Measurements from ENCODE around the gene FNDC1.
A peak's percentile ranks its signal among the peaks of the same experiment; 100 is the strongest.

Gene FNDC1

DNA sequence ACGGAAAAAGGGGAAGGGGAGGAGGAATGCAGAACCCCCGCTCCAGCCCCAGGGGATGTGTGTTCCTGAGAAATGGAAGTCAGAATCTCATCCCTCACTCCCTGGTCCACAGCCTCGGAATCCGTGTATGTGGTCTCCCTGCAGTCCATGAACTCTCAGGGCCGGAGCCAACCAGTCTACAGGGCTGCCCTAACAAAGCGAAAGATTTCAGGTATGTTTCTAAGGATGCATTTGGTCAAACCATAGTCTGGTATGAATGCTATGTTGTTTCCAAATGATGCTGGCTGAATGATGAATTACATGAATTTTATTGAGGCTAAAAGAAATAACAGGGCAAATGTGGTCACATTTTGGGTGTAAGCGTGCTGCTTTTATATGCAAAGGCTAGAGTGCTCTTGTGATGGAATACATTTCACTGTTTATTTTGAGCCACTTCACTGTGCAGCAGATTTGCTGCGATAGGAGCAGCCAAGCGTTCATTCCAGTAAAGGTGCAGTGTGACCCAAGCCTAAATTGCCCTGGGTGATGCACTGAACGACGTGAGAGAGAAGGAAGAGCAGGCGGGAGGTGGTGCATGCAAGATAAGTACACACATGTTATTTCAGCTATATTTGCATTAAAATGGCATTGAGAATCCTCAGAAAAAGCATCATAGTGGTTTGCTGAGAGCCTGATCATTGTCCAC is 52.4 kb downstream of the FNDC1 start:
- no peak overlapping the region for H3K27ac ChIP-seq (ENCODE audit: low read depth in 2 of 2, low read length in 2 of 2)
- H3K9ac ChIP-seq (ENCODE audit: low read depth in 1 of 2, low read length in 2 of 2) = no peak overlapping the region
- H3K27me3 ChIP-seq (ENCODE audit: control insufficient read depth in 2 of 2, insufficient read depth in 2 of 2, low read length in 2 of 2) = peaks cover 1 to 4% of the 10 kb centered on the region in 2 donors
- no peaks in the 10 kb centered on the region for H3K9me3 ChIP-seq (ENCODE audit: control insufficient read depth in 2 of 2, low read length in 2 of 2)
- H3K36me3 ChIP-seq (ENCODE audit: control insufficient read depth in 2 of 2, insufficient read depth in 2 of 2, low read length in 2 of 2) = no peaks in the 10 kb centered on the region
- H3K4me3 ChIP-seq (ENCODE audit: low read length in 2 of 2) = no peak overlapping the region
- H3K4me1 ChIP-seq (ENCODE audit: control insufficient read depth in 2 of 2, insufficient read depth in 2 of 2, low read length in 2 of 2) = no peaks in the 10 kb centered on the region

DNA sequence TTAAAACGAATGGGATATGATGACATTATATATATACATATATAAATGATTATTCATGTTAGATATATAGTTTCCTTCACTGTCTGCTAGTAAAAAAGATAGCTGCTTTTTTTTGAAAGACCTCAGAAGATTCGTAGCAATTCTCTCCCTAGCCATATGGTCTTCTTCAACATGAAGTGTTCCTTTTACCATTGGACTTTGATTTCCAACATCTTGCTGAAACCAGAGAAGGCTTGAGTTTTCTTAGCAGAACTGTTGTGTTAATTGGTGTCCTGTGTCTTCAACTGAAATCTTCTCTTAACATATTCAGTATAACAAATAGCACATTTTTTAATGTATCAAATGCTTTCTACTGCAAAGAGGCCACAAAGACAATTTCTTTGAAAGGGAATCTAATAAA is 55.3 kb downstream of the FNDC1 start:
- Histone ChIP-seq H3K9me3 (ENCODE audit: control insufficient read depth in 2 of 2, low read length in 2 of 2) (no peaks in the 10 kb centered on the region), H3K36me3 (ENCODE audit: control insufficient read depth in 2 of 2, insufficient read depth in 2 of 2, low read length in 2 of 2) (no peaks in the 10 kb centered on the region), H3K27me3 (ENCODE audit: control insufficient read depth in 2 of 2, insufficient read depth in 2 of 2, low read length in 2 of 2) (peaks cover 3 to 4% of the 10 kb centered on the region in 2 donors), H3K9ac (ENCODE audit: low read depth in 1 of 2, low read length in 2 of 2) (no peak overlapping the region), H3K27ac (ENCODE audit: low read depth in 2 of 2, low read length in 2 of 2) (no peak overlapping the region), H3K4me3 (ENCODE audit: low read length in 2 of 2) (no peak overlapping the region), H3K4me1 (ENCODE audit: control insufficient read depth in 2 of 2, insufficient read depth in 2 of 2, low read length in 2 of 2) (no peaks in the 10 kb centered on the region)

DNA sequence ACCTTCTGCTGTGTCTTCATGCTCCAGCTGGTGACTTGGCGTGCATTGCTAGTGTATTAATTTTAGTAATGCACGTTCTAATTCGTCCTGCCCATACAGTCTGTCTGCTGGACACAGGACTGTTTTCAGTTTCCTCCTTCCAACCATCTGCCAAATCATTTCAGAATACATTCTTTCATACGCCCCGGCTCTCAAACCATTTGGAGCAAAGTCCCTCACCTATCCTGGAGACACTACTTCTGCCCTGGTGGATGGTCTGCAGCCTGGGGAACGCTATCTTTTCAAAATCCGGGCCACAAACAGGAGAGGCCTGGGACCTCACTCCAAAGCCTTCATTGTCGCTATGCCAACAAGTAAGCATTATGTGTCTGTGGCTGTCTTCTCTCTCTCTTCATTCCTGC is 60.5 kb downstream of the FNDC1 start:
- H3K4me1 ChIP-seq (ENCODE audit: control insufficient read depth in 2 of 2, insufficient read depth in 2 of 2, low read length in 2 of 2) = no peaks in the 10 kb centered on the region
- H3K27ac ChIP-seq (ENCODE audit: low read depth in 2 of 2, low read length in 2 of 2) = no peak overlapping the region
- no peak overlapping the region for H3K4me3 ChIP-seq (ENCODE audit: low read length in 2 of 2)
- H3K27me3 ChIP-seq (ENCODE audit: control insufficient read depth in 2 of 2, insufficient read depth in 2 of 2, low read length in 2 of 2) = peaks cover 3 to 4% of the 10 kb centered on the region in 2 donors
- no peaks in the 10 kb centered on the region for H3K9me3 ChIP-seq (ENCODE audit: control insufficient read depth in 2 of 2, low read length in 2 of 2)
- no peaks in the 10 kb centered on the region for H3K36me3 ChIP-seq (ENCODE audit: control insufficient read depth in 2 of 2, insufficient read depth in 2 of 2, low read length in 2 of 2)
- no peak overlapping the region for H3K9ac ChIP-seq (ENCODE audit: low read depth in 1 of 2, low read length in 2 of 2)

DNA sequence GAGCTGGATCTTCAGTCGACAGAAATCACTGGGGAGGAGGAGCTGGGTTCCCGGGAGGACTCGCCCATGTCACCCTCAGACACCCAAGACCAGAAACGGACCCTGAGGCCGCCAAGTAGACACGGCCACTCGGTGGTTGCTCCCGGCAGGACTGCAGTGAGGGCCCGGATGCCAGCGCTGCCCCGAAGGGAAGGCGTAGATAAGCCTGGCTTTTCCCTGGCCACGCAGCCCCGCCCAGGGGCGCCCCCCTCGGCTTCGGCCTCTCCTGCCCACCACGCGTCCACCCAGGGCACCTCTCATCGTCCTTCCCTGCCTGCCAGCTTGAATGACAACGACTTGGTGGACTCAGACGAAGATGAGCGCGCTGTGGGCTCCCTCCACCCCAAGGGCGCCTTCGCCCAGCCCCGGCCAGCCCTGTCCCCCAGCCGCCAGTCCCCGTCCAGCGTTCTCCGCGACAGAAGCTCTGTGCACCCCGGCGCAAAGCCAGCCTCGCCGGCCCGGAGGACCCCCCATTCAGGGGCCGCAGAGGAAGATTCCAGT is 63.0 kb downstream of the FNDC1 start:
- Histone ChIP-seq H3K9ac (ENCODE audit: low read depth in 1 of 2, low read length in 2 of 2) (no peak overlapping the region), H3K27ac (ENCODE audit: low read depth in 2 of 2, low read length in 2 of 2) (no peak overlapping the region), H3K36me3 (ENCODE audit: control insufficient read depth in 2 of 2, insufficient read depth in 2 of 2, low read length in 2 of 2) (no peaks in the 10 kb centered on the region), H3K9me3 (ENCODE audit: control insufficient read depth in 2 of 2, low read length in 2 of 2) (no peaks in the 10 kb centered on the region), H3K27me3 (ENCODE audit: control insufficient read depth in 2 of 2, insufficient read depth in 2 of 2, low read length in 2 of 2) (no peaks in the 10 kb centered on the region), H3K4me1 (ENCODE audit: control insufficient read depth in 2 of 2, insufficient read depth in 2 of 2, low read length in 2 of 2) (no peaks in the 10 kb centered on the region), H3K4me3 (ENCODE audit: low read length in 2 of 2) (no peak overlapping the region)

DNA sequence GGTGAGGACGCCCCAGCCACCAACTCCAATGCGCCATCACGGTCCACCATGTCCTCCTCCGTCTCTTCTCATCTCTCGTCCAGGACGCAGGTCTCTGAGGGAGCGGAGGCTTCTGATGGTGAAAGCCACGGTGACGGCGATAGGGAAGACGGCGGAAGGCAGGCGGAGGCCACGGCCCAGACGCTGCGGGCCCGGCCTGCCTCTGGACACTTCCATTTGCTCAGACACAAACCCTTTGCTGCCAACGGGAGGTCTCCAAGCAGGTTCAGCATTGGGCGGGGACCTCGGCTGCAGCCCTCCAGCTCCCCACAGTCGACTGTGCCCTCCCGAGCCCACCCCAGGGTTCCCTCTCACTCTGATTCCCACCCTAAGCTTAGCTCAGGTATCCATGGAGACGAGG is 63.6 kb downstream of the FNDC1 start:
- no peak overlapping the region for H3K4me3 ChIP-seq (ENCODE audit: low read length in 2 of 2)
- no peak overlapping the region for H3K27ac ChIP-seq (ENCODE audit: low read depth in 2 of 2, low read length in 2 of 2)
- H3K4me1 ChIP-seq (ENCODE audit: control insufficient read depth in 2 of 2, insufficient read depth in 2 of 2, low read length in 2 of 2) = no peaks in the 10 kb centered on the region
- H3K36me3 ChIP-seq (ENCODE audit: control insufficient read depth in 2 of 2, insufficient read depth in 2 of 2, low read length in 2 of 2) = no peaks in the 10 kb centered on the region
- H3K9ac ChIP-seq (ENCODE audit: low read depth in 1 of 2, low read length in 2 of 2) = no peak overlapping the region
- H3K9me3 ChIP-seq (ENCODE audit: control insufficient read depth in 2 of 2, low read length in 2 of 2) = no peaks in the 10 kb centered on the region
- no peaks in the 10 kb centered on the region for H3K27me3 ChIP-seq (ENCODE audit: control insufficient read depth in 2 of 2, insufficient read depth in 2 of 2, low read length in 2 of 2)

DNA sequence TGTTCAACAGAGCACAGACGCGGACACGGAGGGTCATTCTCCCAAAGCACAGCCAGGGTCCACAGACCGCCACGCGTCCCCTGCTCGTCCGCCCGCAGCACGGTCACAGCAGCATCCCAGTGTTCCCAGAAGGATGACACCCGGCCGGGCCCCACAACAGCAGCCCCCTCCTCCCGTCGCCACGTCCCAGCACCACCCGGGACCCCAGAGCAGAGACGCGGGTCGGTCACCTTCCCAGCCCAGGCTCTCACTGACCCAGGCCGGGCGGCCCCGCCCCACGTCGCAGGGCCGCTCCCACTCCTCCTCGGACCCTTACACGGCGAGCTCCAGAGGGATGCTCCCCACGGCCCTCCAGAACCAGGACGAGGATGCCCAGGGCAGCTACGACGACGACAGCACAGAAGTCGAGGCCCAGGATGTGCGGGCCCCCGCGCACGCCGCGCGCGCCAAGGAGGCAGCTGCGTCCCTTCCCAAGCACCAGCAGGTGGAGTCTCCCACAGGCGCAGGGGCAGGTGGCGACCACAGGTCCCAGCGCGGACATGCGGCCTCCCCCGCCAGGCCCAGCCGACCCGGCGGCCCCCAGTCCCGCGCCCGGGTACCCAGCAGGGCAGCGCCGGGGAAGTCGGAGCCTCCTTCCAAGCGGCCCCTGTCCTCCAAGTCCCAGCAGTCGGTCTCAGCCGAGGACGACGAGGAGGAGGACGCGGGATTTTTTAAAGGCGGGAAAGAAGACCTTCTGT is 64.3 kb downstream of the FNDC1 start:
- H3K4me1 ChIP-seq (ENCODE audit: control insufficient read depth in 2 of 2, insufficient read depth in 2 of 2, low read length in 2 of 2) = no peaks in the 10 kb centered on the region
- H3K4me3 ChIP-seq (ENCODE audit: low read length in 2 of 2) = no peak overlapping the region
- no peaks in the 10 kb centered on the region for H3K27me3 ChIP-seq (ENCODE audit: control insufficient read depth in 2 of 2, insufficient read depth in 2 of 2, low read length in 2 of 2)
- H3K9ac ChIP-seq (ENCODE audit: low read depth in 1 of 2, low read length in 2 of 2) = no peak overlapping the region
- no peaks in the 10 kb centered on the region for H3K36me3 ChIP-seq (ENCODE audit: control insufficient read depth in 2 of 2, insufficient read depth in 2 of 2, low read length in 2 of 2)
- no peak overlapping the region for H3K27ac ChIP-seq (ENCODE audit: low read depth in 2 of 2, low read length in 2 of 2)
- no peaks in the 10 kb centered on the region for H3K9me3 ChIP-seq (ENCODE audit: control insufficient read depth in 2 of 2, low read length in 2 of 2)

DNA sequence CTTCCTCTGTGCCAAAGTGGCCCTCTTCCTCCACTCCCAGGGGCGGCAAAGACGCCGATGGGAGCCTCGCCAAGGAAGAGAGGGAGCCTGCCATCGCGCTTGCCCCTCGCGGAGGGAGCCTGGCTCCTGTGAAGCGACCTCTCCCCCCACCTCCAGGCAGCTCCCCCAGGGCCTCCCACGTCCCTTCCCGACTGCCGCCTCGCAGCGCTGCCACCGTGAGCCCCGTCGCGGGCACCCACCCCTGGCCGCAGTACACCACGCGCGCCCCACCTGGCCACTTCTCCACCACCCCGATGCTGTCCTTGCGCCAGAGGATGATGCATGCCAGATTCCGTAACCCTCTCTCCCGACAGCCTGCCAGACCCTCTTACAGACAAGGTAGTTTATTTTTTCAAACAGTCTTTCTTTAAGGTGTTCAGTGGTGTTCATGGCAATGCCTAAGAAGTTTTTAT is 64.9 kb downstream of the FNDC1 start:
- Histone ChIP-seq H3K4me3 (ENCODE audit: low read length in 2 of 2) (no peak overlapping the region), H3K27ac (ENCODE audit: low read depth in 2 of 2, low read length in 2 of 2) (no peak overlapping the region), H3K27me3 (ENCODE audit: control insufficient read depth in 2 of 2, insufficient read depth in 2 of 2, low read length in 2 of 2) (no peaks in the 10 kb centered on the region), H3K9ac (ENCODE audit: low read depth in 1 of 2, low read length in 2 of 2) (no peak overlapping the region), H3K9me3 (ENCODE audit: control insufficient read depth in 2 of 2, low read length in 2 of 2) (no peaks in the 10 kb centered on the region), H3K4me1 (ENCODE audit: control insufficient read depth in 2 of 2, insufficient read depth in 2 of 2, low read length in 2 of 2) (no peaks in the 10 kb centered on the region), H3K36me3 (ENCODE audit: control insufficient read depth in 2 of 2, insufficient read depth in 2 of 2, low read length in 2 of 2) (no peaks in the 10 kb centered on the region)

DNA sequence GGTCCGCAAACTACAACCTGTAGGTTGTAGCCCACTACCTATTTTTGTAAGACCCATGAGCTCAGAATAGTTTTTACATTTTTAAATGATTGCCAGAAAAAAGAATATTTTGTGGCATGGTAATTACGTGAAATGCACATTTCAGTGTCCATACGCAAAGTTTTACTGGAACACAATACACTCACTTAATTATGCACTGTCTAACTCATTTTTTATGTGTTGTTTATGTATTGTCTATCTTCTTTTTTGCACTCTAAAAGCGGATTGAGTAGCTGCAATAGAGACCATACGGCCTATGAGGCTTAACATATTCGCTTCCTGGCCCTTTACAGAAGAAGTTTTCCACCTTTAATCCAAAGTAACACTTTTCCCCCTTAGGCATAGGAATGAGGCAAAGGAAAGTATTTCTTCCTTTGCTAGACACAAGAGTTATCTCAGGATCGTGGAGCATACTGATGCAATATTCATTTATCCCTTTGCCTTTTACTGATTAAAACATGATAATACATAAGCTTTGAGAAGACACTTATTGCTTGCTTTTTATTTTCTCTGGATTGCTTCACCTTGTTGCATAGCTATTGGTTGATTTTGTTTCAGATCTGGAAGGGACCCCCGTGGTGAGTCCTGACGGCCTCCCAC is 69.8 kb downstream of the FNDC1 start:
- Histone ChIP-seq H3K9ac (ENCODE audit: low read depth in 1 of 2, low read length in 2 of 2) (no peak overlapping the region), H3K9me3 (ENCODE audit: control insufficient read depth in 2 of 2, low read length in 2 of 2) (no peaks in the 10 kb centered on the region), H3K4me1 (ENCODE audit: control insufficient read depth in 2 of 2, insufficient read depth in 2 of 2, low read length in 2 of 2) (no peaks in the 10 kb centered on the region), H3K36me3 (ENCODE audit: control insufficient read depth in 2 of 2, insufficient read depth in 2 of 2, low read length in 2 of 2) (no peaks in the 10 kb centered on the region), H3K4me3 (ENCODE audit: low read length in 2 of 2) (no peak overlapping the region), H3K27ac (ENCODE audit: low read depth in 2 of 2, low read length in 2 of 2) (no peak overlapping the region), H3K27me3 (ENCODE audit: control insufficient read depth in 2 of 2, insufficient read depth in 2 of 2, low read length in 2 of 2) (no peaks in the 10 kb centered on the region)

DNA sequence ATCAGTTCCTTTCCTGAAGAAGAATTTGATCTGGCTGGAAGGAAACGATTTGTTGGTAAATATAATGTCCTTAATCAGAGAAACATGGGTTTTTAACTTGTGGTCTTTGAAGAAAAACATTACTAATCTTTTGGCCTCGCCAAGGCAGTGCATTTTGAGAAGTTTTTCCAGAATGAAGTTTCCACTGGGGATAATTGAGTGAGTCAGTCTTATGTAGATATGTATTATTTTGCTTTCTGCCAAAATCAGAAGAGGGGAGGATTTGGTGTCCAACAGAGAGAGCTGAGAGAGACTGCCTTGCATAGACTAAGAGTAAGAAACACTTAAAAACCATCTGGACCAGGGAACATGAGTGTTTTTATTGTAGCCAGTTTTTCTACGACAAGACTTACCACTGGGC is 79.9 kb downstream of the FNDC1 start:
- no peak overlapping the region for H3K27ac ChIP-seq (ENCODE audit: low read depth in 2 of 2, low read length in 2 of 2)
- no peaks in the 10 kb centered on the region for H3K4me1 ChIP-seq (ENCODE audit: control insufficient read depth in 2 of 2, insufficient read depth in 2 of 2, low read length in 2 of 2)
- H3K9ac ChIP-seq (ENCODE audit: low read depth in 1 of 2, low read length in 2 of 2) = no peak overlapping the region
- no peaks in the 10 kb centered on the region for H3K27me3 ChIP-seq (ENCODE audit: control insufficient read depth in 2 of 2, insufficient read depth in 2 of 2, low read length in 2 of 2)
- H3K36me3 ChIP-seq (ENCODE audit: control insufficient read depth in 2 of 2, insufficient read depth in 2 of 2, low read length in 2 of 2) = no peaks in the 10 kb centered on the region
- no peak overlapping the region for H3K4me3 ChIP-seq (ENCODE audit: low read length in 2 of 2)
- no peaks in the 10 kb centered on the region for H3K9me3 ChIP-seq (ENCODE audit: control insufficient read depth in 2 of 2, low read length in 2 of 2)

DNA sequence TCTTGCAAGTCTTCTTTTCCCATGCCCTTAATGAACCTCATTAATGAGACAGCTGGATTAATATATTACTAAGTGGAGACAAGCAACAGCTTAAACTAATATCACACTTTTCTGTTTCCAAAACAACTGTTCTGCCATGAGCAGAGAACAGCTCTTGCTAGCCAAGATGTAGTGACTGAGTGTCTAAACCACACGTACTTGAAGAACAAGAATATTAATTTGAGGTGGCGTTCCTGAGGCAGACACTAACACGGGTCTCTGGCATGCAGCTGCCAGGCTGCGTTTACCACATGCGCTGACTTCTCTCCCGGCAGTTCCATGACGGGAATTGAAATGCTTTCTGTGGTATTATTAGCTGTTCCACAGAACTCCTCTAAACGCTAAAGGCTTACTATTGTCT is 80.6 kb downstream of the FNDC1 start:
- H3K4me3 ChIP-seq (ENCODE audit: low read length in 2 of 2) = no peak overlapping the region
- no peak overlapping the region for H3K9ac ChIP-seq (ENCODE audit: low read depth in 1 of 2, low read length in 2 of 2)
- H3K27me3 ChIP-seq (ENCODE audit: control insufficient read depth in 2 of 2, insufficient read depth in 2 of 2, low read length in 2 of 2) = no peaks in the 10 kb centered on the region
- no peaks in the 10 kb centered on the region for H3K4me1 ChIP-seq (ENCODE audit: control insufficient read depth in 2 of 2, insufficient read depth in 2 of 2, low read length in 2 of 2)
- no peaks in the 10 kb centered on the region for H3K36me3 ChIP-seq (ENCODE audit: control insufficient read depth in 2 of 2, insufficient read depth in 2 of 2, low read length in 2 of 2)
- peak overlapping the region in 1 of 2 donors; percentile 23 for H3K27ac ChIP-seq (ENCODE audit: low read depth in 2 of 2, low read length in 2 of 2)
- no peaks in the 10 kb centered on the region for H3K9me3 ChIP-seq (ENCODE audit: control insufficient read depth in 2 of 2, low read length in 2 of 2)

Measured in mucosa of rectum (tissue), 2 donors.